Measurements from ENCODE around the gene CENPU. TPM values are rescaled to one million over a fixed set of nuclear protein-coding genes. Genes with fewer than 3 reads are reported as not detected.

The CENPU gene, protein sequence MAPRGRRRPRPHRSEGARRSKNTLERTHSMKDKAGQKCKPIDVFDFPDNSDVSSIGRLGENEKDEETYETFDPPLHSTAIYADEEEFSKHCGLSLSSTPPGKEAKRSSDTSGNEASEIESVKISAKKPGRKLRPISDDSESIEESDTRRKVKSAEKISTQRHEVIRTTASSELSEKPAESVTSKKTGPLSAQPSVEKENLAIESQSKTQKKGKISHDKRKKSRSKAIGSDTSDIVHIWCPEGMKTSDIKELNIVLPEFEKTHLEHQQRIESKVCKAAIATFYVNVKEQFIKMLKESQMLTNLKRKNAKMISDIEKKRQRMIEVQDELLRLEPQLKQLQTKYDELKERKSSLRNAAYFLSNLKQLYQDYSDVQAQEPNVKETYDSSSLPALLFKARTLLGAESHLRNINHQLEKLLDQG
- total RNA-seq, result 0.34 and 0.70 TPM in 2 replicates

DNA sequence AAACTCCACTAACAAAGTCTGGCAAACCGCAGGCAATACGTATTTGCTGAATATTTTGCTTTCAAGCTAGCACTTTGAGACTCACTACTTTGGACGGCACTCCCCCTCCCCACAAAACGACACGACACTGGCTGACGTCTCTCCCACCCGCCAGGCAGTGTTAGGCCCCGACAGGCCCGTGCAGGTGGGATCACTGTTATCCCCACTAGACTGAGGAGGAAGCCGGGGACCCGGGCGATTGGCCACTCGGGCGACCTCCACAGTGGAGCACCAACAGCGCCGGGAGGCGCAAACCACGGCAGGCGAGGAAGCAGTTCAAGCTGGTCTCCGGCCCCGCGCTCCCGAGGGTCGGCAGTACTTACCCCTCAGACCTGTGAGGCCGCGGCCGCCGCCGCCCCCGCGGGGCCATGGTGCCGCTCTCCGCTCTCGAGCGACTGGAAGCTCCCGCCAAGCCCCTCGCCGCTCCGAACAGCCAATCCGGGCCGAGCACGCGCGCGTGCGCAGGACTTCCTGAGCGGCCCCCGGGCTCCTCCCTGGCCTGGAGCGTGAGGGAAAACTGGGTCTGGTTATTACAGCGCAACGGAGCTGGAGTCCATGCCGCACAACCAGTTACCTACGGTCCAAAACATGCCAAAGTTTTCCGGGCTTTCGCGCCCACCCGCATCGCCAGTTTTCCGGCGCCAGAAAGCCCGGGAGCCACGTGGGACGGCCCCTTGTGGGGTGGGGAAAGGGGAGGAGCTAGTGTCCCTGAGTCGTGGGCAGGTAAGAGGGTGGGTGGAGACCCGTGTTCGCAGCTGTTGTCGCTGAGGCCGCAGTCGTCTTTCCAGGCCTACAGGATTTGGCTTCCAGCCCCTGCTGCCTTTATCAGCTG, at the start of gene CENPU:
CENPU (minus strand) TSS at position 443 of the 871 bp plus-strand sequence; CDS start at position 409, 34 bp downstream.

DNA sequence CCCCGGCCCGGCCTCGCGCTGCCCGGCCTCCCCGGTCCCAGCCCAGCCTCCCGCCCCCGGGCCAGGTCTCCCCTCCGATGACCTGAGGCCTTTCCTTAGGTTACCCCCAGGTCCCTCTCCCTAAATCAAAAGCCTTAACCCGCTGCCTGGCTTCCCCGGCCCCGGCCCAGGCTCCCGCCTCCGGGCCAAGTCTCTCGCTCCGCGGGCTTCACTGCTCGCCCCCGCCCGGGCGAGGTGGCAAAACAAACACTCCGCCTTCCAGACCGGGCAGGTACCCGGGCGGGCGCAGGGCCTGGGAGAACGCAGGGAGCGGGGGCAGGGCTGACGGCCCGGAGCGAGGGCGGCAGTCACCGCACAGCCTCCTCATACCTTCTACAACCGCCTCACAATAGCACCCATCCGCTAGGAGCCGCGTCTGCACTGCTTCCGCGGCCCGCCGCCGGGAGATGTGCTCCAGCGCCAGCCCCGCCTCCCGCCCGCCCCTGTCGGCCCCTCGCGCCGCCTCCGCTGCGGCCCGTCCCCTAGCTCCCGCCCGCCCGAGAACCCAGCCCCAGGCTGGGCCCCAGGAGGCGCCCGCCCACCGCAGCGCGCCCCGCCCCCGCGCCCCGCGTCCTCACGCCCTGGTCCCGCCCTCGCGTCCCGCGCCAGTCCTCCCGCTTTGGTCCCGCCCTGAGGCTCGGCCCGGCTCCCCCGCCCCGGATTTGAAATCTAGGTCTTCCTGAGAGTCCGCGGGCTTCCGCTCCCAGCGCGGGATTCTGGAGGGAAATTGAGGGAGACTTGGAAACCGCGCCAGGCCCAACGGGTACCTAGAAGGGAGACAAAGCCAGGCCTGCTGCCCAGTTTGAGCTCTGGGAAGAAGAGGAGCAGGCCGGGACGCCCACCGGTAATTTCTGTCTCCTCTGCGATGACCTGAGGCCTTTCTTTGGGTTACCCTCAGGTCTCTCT, 84.6 kb downstream of the CENPU start, which contains the start of the genes CASP3 and PRIMPOL:
CASP3 (minus strand) TSS at position 422 of the 945 bp plus-strand sequence. CDS start 10,994 bp downstream, outside the sequence.
PRIMPOL (plus strand) TSS at position 713 of the 945 bp plus-strand sequence. CDS start 7,403 bp downstream, outside the sequence.

Other genes with a start within 250 kb of the CENPU start
- 45.5 and 50.3 TPM in 2 replicates for gene CASP3, start 84.6 kb downstream of the CENPU start, total RNA-seq
- 9.2 and 9.4 TPM in 2 replicates for gene PRIMPOL, start 84.4 kb downstream of the CENPU start, total RNA-seq
- 36.3 and 103 TPM in 2 replicates for gene ACSL1, start 91.9 kb upstream of the CENPU start, total RNA-seq